NCI-H82 (cell line): Measurements from ENCODE around the gene MOK.
"Not testable (repeated sequence)": the region's sequence is repeated elsewhere in the genome, so short reads cannot be mapped to it uniquely, and the experiment has no call there.

Source experiments
- DNase-seq: peaks from one replicate; lab custom pipeline; 2025; lab: John Stamatoyannopoulos, UW

The MOK gene

DNA sequence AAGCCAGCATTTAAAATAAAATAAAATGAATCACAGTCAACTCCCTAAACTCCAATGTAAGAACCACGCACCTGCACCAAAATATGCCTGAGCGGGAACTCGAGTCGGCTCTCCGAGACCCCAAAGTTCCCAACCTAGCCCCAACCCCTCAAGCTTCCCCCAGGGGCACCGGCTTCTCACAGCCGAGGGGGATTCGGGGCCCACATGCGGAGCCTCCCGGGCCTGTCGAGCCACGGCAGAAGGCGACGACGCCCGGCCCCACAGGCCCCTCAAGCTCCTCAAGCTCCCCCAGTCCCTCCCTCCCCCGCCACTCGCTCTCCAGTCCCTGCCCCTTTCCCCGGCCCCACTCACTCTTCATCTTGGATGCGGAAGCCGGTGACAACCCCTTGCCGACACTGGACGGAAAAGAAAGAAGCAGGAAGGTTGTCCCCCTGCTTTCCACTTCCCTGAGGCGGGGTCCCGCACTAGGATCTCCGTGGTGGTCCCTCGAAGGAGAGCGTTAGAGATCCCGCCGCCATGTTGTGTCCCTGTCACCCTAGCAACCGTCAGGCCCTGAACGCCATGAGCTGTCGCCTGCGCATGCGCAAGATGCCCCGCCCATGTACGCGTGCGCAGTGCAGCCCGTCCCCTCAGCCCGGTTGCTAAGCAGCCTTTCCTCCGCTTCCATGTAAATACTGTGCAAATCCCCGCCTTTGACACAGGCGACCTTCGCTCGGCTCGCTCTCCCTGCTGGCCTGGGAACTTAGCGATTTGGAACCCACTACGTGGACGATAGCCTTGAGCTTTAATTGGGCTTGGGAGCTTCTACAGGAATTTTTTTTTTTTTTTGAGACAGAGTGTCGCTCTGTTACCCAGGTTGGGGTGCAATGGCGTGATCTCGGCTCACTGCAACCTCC, at the start of gene MOK:
Gene MOK, minus strand, starts transcription at position 554 of the 896 bp plus-strand sequence. Its CDS starts 196 bp downstream, at position 358.
- DNase-seq: peak; percentile 97

DNA sequence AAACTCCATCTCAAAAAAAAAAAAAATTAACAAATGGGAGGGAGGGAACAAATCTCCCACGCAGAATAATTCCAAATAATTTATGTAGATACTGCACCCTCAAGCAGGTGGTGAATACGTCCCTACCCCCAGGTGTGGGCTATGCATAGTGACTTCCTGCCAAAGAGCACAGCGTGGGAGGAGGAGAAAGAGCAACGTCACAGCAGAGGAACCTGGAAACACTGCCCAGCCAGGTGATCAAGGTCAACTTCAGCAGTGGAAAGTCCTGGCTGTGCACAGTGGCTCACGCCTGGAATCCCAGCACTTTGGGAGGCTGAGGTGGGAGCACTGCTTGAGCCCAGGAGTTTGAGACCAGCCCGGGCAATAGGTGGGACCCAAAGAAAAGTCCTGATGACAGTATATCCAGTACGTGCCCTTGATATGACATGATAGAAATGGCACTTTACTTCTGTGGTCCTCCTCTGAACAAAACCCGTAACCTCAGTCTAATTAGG, 48.2 kb upstream of the MOK start:
- DNase-seq: no peak

DNA sequence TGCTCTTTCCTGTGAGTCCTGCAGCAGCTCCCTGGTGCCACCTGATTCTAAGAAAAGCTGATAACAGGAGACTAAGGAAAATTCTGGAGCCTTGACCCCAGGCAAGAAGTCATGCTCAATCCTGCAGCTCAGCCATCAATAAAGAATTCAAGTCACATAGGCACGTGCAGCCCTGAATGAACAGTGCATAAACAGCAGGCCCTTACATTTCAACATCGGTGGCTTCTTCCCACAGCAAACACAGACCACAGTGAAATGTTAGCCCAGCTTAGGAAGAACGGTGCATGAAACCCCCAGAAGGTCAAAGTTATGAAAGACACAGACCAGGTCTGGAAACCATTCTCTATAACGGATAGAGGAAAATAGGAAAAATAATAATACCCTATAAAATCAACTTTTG, 47.2 kb upstream of the MOK start:
- DNase-seq: no peak

DNA sequence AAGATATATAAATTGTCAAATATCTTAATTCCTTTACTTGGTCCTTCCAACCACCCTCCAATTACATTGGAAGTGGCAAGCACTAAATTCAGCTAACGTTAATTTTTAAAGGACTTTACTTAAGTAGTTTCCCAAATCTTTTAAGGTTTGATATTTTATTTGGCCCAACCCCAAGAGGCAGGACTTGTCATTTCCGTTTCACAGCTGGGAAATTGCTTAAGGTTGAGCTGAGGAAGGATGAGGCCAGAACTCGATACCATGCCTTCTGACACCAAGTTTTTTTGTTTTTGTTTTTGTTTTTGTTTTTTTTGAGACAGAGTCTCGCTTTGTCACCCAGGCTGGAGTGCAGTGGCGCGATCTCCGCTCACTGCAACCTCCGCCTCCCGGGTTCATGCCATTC, 46.6 kb upstream of the MOK start:
- not testable (repeated sequence) for DNase-seq

DNA sequence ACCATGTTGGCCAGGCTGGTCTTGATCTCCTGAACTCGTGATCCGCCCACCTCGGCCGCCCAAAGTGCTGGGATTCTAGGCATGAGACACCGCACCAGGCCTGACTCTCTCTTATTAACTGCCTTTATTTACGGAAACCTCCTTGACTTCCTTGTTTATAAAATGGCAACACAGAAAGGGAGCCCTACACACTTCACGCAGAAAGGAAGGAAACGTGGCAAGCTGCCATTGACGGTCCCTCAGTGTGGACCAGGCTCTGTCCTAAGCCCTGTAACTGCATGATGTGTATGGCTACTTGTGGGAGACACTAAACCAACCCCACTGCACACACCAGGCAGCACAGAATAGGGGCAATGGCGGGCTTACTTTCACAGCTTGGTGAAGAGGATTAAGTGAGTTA, 46.1 kb upstream of the MOK start:
- no peak for DNase-seq

DNA sequence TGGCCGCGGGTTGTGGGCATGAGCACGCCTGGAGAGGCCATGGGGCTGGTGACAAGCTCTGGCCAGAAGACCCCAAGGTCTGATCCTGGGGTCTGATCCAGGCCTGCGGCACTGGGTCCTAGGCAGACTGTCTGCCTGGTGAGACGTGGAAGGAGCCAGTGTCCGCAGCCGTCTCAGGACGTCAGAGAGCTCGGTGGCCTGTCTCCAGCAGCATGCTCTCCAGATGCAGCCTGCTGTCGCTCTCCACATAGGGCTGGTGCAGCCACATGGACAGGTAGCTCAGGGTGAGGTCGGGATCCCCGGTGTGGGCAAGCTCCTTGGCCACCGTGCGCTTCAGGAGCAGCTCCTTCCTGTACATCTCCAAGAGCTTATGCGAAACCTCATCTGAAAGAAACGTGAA, 43.4 kb upstream of the MOK start:
- DNase-seq: no peak

- DNase-seq: no peak
These were observed 41.7 kb upstream of the MOK start for GRCh38 chr14:102346645-102347044.

DNA sequence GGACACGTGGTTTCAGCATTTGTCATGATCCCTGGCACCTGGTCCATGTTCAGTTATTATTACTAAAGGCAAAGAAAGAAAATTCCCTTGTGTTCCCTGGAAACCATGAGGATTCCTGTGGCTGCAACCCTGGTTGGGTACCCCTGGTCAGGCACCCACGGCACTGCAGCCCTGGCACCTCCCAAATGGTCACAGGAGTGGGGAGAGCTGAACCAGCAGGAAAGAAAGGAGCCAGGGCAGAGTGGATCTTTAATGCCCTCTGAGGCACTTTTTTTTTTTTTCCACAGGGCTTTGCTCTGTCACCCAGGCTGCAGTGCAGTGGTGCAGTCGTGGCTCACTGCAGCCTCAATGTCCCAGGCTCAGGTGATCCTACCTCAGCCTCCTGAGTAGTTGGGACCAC, 40.3 kb upstream of the MOK start:
- no peak for DNase-seq

GRCh38 chr14:102344485-102344884, 39.5 kb upstream of the MOK start:
- DNase-seq: no peak

DNA sequence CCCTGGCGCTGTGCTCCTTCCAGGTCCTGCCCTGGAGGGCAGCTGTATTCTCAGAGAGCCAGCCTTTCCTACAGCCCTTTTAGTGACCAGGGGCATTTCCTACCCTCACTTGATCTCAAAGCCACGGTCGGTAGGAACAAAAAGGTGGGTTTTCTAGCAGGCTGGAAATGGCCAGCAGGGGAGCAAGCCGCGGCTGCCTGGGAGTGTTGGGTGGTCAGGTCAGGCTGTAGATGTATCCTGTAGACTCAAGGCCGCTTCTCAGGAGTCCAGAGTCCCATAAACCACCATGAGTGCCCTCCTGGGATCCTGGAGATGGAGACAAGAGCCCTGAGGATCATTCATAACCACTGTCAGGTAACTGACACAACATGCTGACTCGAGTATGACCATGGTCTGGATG, 39.1 kb upstream of the MOK start:
- no peak for DNase-seq

GRCh38 chr14:102342238-102342637, 37.3 kb upstream of the MOK start:
- no peak for DNase-seq

GRCh38 chr14:102341566-102341965, 36.6 kb upstream of the MOK start:
- no peak for DNase-seq

GRCh38 chr14:102338724-102339123, 33.8 kb upstream of the MOK start:
- no peak for DNase-seq

GRCh38 chr14:102335163-102335562, 30.2 kb upstream of the MOK start:
- no peak for DNase-seq

GRCh38 chr14:102333795-102334705, 29.1 kb upstream of the MOK start:
- DNase-seq: no peak

DNA sequence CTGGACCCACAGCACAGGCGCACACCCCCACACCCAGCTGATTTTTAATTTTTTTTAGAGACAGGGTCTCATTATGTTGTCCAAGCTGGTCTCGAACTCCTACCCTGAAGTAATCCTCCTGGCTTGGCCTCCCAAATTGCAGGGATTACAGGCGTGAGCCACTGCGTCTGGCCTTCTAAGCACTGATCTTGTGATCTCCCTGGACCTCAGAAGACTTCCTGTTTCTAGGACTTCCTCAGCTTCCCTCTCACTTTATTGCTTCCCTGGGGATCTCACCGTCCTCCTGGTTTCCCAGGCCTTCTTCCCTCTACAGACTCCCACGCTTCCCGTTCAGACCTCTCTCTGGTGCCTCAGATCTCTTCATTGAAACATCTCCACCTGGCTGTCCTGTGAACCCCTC, 28.4 kb upstream of the MOK start:
- no peak for DNase-seq

- no peak for DNase-seq
These were observed 25.8 kb upstream of the MOK start for GRCh38 chr14:102330806-102331205.

GRCh38 chr14:102329381-102329780, 24.4 kb upstream of the MOK start:
- DNase-seq: not testable (repeated sequence)

GRCh38 chr14:102326583-102326982, 21.6 kb upstream of the MOK start:
- no peak for DNase-seq

GRCh38 chr14:102325791-102326345, 20.9 kb upstream of the MOK start:
- DNase-seq: no peak

DNA sequence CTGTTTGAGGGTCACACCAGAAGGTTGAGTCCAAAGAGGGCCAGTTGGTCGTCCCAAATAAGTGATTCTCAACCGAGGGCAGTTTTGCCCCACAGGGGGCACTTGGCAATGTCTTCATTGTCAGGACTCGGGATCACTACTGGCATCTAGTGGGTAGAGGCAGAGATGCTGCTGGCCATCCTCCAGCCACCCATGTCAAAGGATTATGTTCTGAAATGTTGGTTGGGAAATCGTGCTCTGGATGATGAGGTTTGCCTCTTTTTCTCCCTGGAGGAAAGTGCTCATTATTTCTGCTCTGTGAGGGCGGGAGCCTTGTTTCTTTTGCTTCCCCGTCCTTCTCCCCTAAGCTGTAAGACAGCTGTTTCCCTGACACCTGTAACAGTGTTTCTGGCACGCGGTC, 18.1 kb upstream of the MOK start:
- peak; percentile 50 for DNase-seq
